Pancreas (tissue), 10 donors: ENCODE data around the gene ZNF536. TPM values are rescaled to one million over a fixed set of nuclear protein-coding genes. Genes with fewer than 3 reads are reported as not detected.

Source experiments
- ATAC-seq, 4 donors: fragments of 200-7000 bp; cut with Tn5 transposase; one replicate each; pipeline versions ENCODE4 v1.8.0 to v1.9.1; 2020; ENCODE audit warnings: mild to moderate bottlenecking in 4 of 4, moderate library complexity in 4 of 4
- DNase-seq, 6 donors: peaks; one replicate each; pipeline ENCODE4 v3.0.0-alpha.2; 2020
- FAIRE-seq: peaks from 2 replicates; lab custom pipeline; 2012; peaks lifted over from hg19 to GRCh38; lab: Jason Lieb, UNC
- H3K27ac ChIP-seq, 4 donors: fragments of 200-600 bp; sonication (generic); 1 replicate in 3 of 4; 2 replicates in 1 of 4; pipeline versions ENCODE4 v1.5.0 to v1.8.0; 2020
- H3K27me3 ChIP-seq, 4 donors: fragments of 200-600 bp; one replicate each; pipeline ENCODE4 v1.8.0; 2021
- H3K36me3 ChIP-seq, 3 donors: fragments of 200-600 bp; sonication (generic) in 1 of 3; one replicate each; pipeline versions ENCODE4 v1.5.0 to v1.8.0; 2020 to 2021
- H3K4me1 ChIP-seq, 3 donors: fragments of 200-600 bp; one replicate each; pipeline ENCODE4 v1.8.0; 2021
- H3K4me3 ChIP-seq, 4 donors: fragments of 200-600 bp; sonication (generic) in 2 of 4; one replicate each; pipeline versions ENCODE4 v1.5.0 to v1.8.0; 2020 to 2021
- H3K9me3 ChIP-seq, 4 donors: fragments of 200-600 bp; one replicate each; pipeline ENCODE4 v1.8.0; 2021
- CTCF ChIP-seq, 4 donors: fragments of 200-600 bp; sonication (generic) in 3 of 4; IDR thresholded peaks; one replicate each; pipeline versions ENCODE4 v1.5.0 to v1.8.0; 2021; ENCODE audit warnings: antibody characterized with exemption in 4 of 4
- WGBS, 2 donors: extraction: QIAGEN DNeasy Blood & Tissue Kit; methylation state at CpG; one replicate each; pipeline ENCODE4 v1.1.7; 2013; 5-methylcytosine and 5-hydroxymethylcytosine counted together
- intact Hi-C, 3 donors: fragments of 100-400 bp; cut with DNase I; formaldehyde crosslinking; loops; one replicate each; pipeline versions ENCODE4 v1.11.1 to v1.14.2; 2022
- polyA plus RNA-seq, 2 donors: library from polyadenylated mRNA; stranded (reverse); fragments of 200-250 nt; gene quantifications; one replicate each; pipeline ENCODE4 v1.2.3, GENCODE V29; 2013
- total RNA-seq, 6 donors: library from RNA; stranded (reverse); fragmentation: NEBNext Ultra II Directional in 4 of 6; extraction: Animal tissue kit (Norgen Biotek cat#: 25700) in 4 of 6; gene quantifications; one replicate each; pipeline versions ENCODE4 v1.2.1 to v1.2.4, GENCODE V29; 2021 to 2023
- donor health status: healthy with polysubstance abuse.
- donor health status: DM: no; HTN: no; CAD: no; lungs with moderate emphysema.
- donor health status: DM: no; HTN: no; CAD: no.
- donor health status: control.
- donor health status: control.
- donor health status: Bipolar disorder and iron deficiency.
- donor health status: DM: yes; HTN: yes; CAD: no.
- donor health status: DM: no; HTN: no; CAD: no.
- donor health status: DM: no; HTN: no; CAD: no.
- donor health status: DM: yes; HTN: yes; CAD: no.

The ZNF536 gene
- total and polyA plus RNA-seq, 8 donors: 0.06 to 1.7 (median 0.13) TPM

- ATAC-seq (no peak), FAIRE-seq (no peak), DNase-seq (no peak)
- WGBS, 2 donors: 66 to 75% methylated on average over 9 of the region's 9 CpGs
- H3K9me3 ChIP-seq: no peaks in the 10 kb centered on the region
- H3K27me3 ChIP-seq: peaks cover 0 to 3% (median 0%) of the 10 kb centered on the region in 4 donors
- H3K27ac ChIP-seq: no peak overlapping the region
- H3K4me3 ChIP-seq: no peak overlapping the region
- no peaks in the 10 kb centered on the region for H3K4me1 ChIP-seq
- no peaks in the 10 kb centered on the region for H3K36me3 ChIP-seq
- intact Hi-C loops: no loop called here
- TF ChIP-seq CTCF (IDR thresholded peaks at IDR 0.05): no peak
Measured at GRCh38 chr19:30559446-30559845, 187.3 kb downstream of the ZNF536 start.

GRCh38 chr19:30562981-30563380 lies 190.8 kb downstream of the ZNF536 start:
- Histone ChIP-seq H3K36me3 (no peaks in the 10 kb centered on the region), H3K4me1 (no peaks in the 10 kb centered on the region), H3K9me3 (no peaks in the 10 kb centered on the region), H3K4me3 (no peak overlapping the region), H3K27ac (no peak overlapping the region), H3K27me3 (peaks cover 0 to 8% (median 0%) of the 10 kb centered on the region in 4 donors)
- TF ChIP-seq CTCF (IDR thresholded peaks at IDR 0.05): no peak
- 76 to 81% methylated on average over 8 of the region's 8 CpGs for WGBS, 2 donors
- no peak for FAIRE-seq
- intact Hi-C loops: no loop called here
- DNase-seq: no peak
- ATAC-seq: no peak

GRCh38 chr19:30563691-30564090 lies 191.5 kb downstream of the ZNF536 start:
- no peak for FAIRE-seq
- DNase-seq: no peak
- intact Hi-C loops: no loop called here
- no peak overlapping the region for H3K27ac ChIP-seq
- H3K4me1 ChIP-seq: no peaks in the 10 kb centered on the region
- no peak for ATAC-seq
- TF ChIP-seq CTCF (IDR thresholded peaks at IDR 0.05): no peak
- peaks cover 0 to 8% (median 0%) of the 10 kb centered on the region in 4 donors for H3K27me3 ChIP-seq
- no peaks in the 10 kb centered on the region for H3K36me3 ChIP-seq
- H3K9me3 ChIP-seq: no peaks in the 10 kb centered on the region
- 64 to 84% methylated on average over 3 of the region's 3 CpGs for WGBS, 2 donors
- H3K4me3 ChIP-seq: no peak overlapping the region

GRCh38 chr19:30564551-30565011 lies 192.4 kb downstream of the ZNF536 start:
- no peak for FAIRE-seq
- H3K27ac ChIP-seq: no peak overlapping the region
- DNase-seq: no peak
- 46 to 67% methylated on average over 11 of the region's 11 CpGs for WGBS, 2 donors
- no peak for ATAC-seq
- intact Hi-C loops: no loop called here
- H3K4me1 ChIP-seq: no peaks in the 10 kb centered on the region
- peaks cover 0 to 8% (median 0%) of the 10 kb centered on the region in 4 donors for H3K27me3 ChIP-seq
- H3K36me3 ChIP-seq: no peaks in the 10 kb centered on the region
- H3K4me3 ChIP-seq: no peak overlapping the region
- H3K9me3 ChIP-seq: no peaks in the 10 kb centered on the region
- TF ChIP-seq CTCF (IDR thresholded peaks at IDR 0.05): no peak

GRCh38 chr19:30565636-30566035 lies 193.5 kb downstream of the ZNF536 start:
- intact Hi-C loops: no loop called here
- no peaks in the 10 kb centered on the region for H3K4me1 ChIP-seq
- no peak for TF ChIP-seq CTCF (IDR thresholded peaks at IDR 0.05)
- H3K36me3 ChIP-seq: no peaks in the 10 kb centered on the region
- no peak for ATAC-seq
- H3K9me3 ChIP-seq: no peaks in the 10 kb centered on the region
- WGBS, 2 donors: 40 to 49% methylated on average over 5 of the region's 5 CpGs
- peaks cover 0 to 8% (median 0%) of the 10 kb centered on the region in 4 donors for H3K27me3 ChIP-seq
- H3K27ac ChIP-seq: no peak overlapping the region
- FAIRE-seq: no peak
- no peak overlapping the region for H3K4me3 ChIP-seq
- DNase-seq: no peak
